Hepatocyte (in vitro differentiated cells): Measurements from ENCODE around the gene CATSPER1.

ENCODE experiments used
- EZH2 ChIP-seq: fragments of 200-600 bp; sonication (generic); IDR thresholded peaks from 2 replicates; pipeline ENCODE4 v1.6.1; 2016; ENCODE audit warnings: antibody characterized with exemption, mild to moderate bottlenecking, borderline replicate concordance
- TF ChIP-seq, protein P1 (sequence below): fragments of 200-600 bp; sonication (generic); IDR thresholded peaks from 2 replicates; pipeline ENCODE4 v1.5.1; 2016; ENCODE audit warnings: antibody characterized with exemption, mild to moderate bottlenecking; ENCODE audit not compliant: poor library complexity

- no peak for TF ChIP-seq EZH2
- TF ChIP-seq, protein P1, sequence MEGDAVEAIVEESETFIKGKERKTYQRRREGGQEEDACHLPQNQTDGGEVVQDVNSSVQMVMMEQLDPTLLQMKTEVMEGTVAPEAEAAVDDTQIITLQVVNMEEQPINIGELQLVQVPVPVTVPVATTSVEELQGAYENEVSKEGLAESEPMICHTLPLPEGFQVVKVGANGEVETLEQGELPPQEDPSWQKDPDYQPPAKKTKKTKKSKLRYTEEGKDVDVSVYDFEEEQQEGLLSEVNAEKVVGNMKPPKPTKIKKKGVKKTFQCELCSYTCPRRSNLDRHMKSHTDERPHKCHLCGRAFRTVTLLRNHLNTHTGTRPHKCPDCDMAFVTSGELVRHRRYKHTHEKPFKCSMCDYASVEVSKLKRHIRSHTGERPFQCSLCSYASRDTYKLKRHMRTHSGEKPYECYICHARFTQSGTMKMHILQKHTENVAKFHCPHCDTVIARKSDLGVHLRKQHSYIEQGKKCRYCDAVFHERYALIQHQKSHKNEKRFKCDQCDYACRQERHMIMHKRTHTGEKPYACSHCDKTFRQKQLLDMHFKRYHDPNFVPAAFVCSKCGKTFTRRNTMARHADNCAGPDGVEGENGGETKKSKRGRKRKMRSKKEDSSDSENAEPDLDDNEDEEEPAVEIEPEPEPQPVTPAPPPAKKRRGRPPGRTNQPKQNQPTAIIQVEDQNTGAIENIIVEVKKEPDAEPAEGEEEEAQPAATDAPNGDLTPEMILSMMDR, result no peak
Measured at GRCh38 chr11:66046901-66047300, 20.6 kb upstream of the CATSPER1 start.
